ENCODE results near the gene METTL25. TPM values are rescaled to one million over a fixed set of nuclear protein-coding genes. Genes with fewer than 3 reads are reported as not detected.

The METTL25 gene, protein sequence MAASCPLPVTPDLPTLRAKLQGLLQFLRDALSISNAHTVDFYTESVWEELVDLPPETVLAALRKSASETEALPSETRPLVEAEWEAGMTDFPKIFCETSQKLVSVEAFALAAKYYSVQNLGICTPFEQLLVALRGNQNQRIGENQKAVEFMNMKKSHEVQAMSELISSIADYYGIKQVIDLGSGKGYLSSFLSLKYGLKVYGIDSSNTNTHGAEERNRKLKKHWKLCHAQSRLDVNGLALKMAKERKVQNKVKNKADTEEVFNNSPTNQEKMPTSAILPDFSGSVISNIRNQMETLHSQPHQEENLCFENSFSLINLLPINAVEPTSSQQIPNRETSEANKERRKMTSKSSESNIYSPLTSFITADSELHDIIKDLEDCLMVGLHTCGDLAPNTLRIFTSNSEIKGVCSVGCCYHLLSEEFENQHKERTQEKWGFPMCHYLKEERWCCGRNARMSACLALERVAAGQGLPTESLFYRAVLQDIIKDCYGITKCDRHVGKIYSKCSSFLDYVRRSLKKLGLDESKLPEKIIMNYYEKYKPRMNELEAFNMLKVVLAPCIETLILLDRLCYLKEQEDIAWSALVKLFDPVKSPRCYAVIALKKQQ
- 3.6 and 7.7 TPM in 2 replicates for total RNA-seq

GRCh38 chr12:82358200-82359114 lies at the start of gene METTL25, which contains the start of gene CCDC59:
Gene METTL25 (plus strand): TSS chr12:82358529. CDS start chr12:82358566, 37 bp downstream.
Gene CCDC59 (minus strand): TSS chr12:82358387. CDS start chr12:82358376, 11 bp downstream.

Other genes starting within 250 kb of the METTL25 start
- gene CCDC59, start 142 bp upstream of the METTL25 start, total RNA-seq, result 49.4 and 67.5 TPM in 2 replicates

Measured in tracheal epithelial cell (primary cell).